Measurements from ENCODE around the gene FNDC5.
A peak's percentile ranks its signal among the peaks of the same experiment; 100 is the strongest.

FNDC5 gene

GRCh38 chr1:32903991-32904785 lies 33.5 kb upstream of the FNDC5 start:
- Histone ChIP-seq H3K27me3 (ENCODE audit: low read depth, low read length) (no peaks in the 10 kb centered on the region), H3K27ac (ENCODE audit: low read length) (peak overlapping the region; percentile 81), H3K9me3 (ENCODE audit: control insufficient read depth in 1 of 2, low read length in 2 of 2) (no peaks in the 10 kb centered on the region), H3K4me3 (ENCODE audit: low read depth in 1 of 2, low read length in 2 of 2) (no peak overlapping the region), H3K36me3 (ENCODE audit: control insufficient read depth in 1 of 2, insufficient read depth in 2 of 2, low read length in 2 of 2) (no peaks in the 10 kb centered on the region), H3K4me1 (ENCODE audit: control insufficient read depth in 1 of 2, insufficient read depth in 2 of 2, low read length in 2 of 2) (peaks cover 0 to 10% of the 10 kb centered on the region in 2 donors)

- peaks cover 0 to 10% of the 10 kb centered on the region in 2 donors for H3K4me1 ChIP-seq (ENCODE audit: control insufficient read depth in 1 of 2, insufficient read depth in 2 of 2, low read length in 2 of 2)
- H3K27ac ChIP-seq (ENCODE audit: low read length), result no peak overlapping the region
- H3K4me3 ChIP-seq (ENCODE audit: low read depth in 1 of 2, low read length in 2 of 2), result no peak overlapping the region
- H3K27me3 ChIP-seq (ENCODE audit: low read depth, low read length), result no peaks in the 10 kb centered on the region
- no peaks in the 10 kb centered on the region for H3K36me3 ChIP-seq (ENCODE audit: control insufficient read depth in 1 of 2, insufficient read depth in 2 of 2, low read length in 2 of 2)
- no peaks in the 10 kb centered on the region for H3K9me3 ChIP-seq (ENCODE audit: control insufficient read depth in 1 of 2, low read length in 2 of 2)
These were observed 31.8 kb upstream of the FNDC5 start for GRCh38 chr1:32902535-32902920.

- Histone ChIP-seq H3K27ac (ENCODE audit: low read length) (peak overlapping the region; percentile 75), H3K4me1 (ENCODE audit: control insufficient read depth in 1 of 2, insufficient read depth in 2 of 2, low read length in 2 of 2) (peaks cover 0 to 10% of the 10 kb centered on the region in 2 donors), H3K36me3 (ENCODE audit: control insufficient read depth in 1 of 2, insufficient read depth in 2 of 2, low read length in 2 of 2) (no peaks in the 10 kb centered on the region), H3K27me3 (ENCODE audit: low read depth, low read length) (no peaks in the 10 kb centered on the region), H3K4me3 (ENCODE audit: low read depth in 1 of 2, low read length in 2 of 2) (peak overlapping the region; percentile 62 to 65), H3K9me3 (ENCODE audit: control insufficient read depth in 1 of 2, low read length in 2 of 2) (no peaks in the 10 kb centered on the region)
These were observed 31.3 kb upstream of the FNDC5 start for GRCh38 chr1:32901823-32902534.

- H3K27me3 ChIP-seq (ENCODE audit: low read depth, low read length), result no peaks in the 10 kb centered on the region
- no peaks in the 10 kb centered on the region for H3K9me3 ChIP-seq (ENCODE audit: control insufficient read depth in 1 of 2, low read length in 2 of 2)
- H3K4me3 ChIP-seq (ENCODE audit: low read depth in 1 of 2, low read length in 2 of 2), result peak within 1 kb of the TSS; percentile 65 to 67
- H3K27ac ChIP-seq (ENCODE audit: low read length), result peak within 1 kb of the TSS; percentile 75
- H3K36me3 ChIP-seq (ENCODE audit: control insufficient read depth in 1 of 2, insufficient read depth in 2 of 2, low read length in 2 of 2), result no peaks in the 10 kb centered on the region
- H3K4me1 ChIP-seq (ENCODE audit: control insufficient read depth in 1 of 2, insufficient read depth in 2 of 2, low read length in 2 of 2), result peaks cover 0 to 10% of the 10 kb centered on the region in 2 donors
These were observed 30.5 kb upstream of the FNDC5 start, which contains the start of gene TMEM54 for GRCh38 chr1:32900956-32901822. Gene TMEM54, minus strand, starts transcription at chr1:32901389. Its CDS starts 151 bp downstream, at chr1:32901238.

- Histone ChIP-seq H3K27ac (ENCODE audit: low read length) (peak overlapping the region; percentile 16), H3K36me3 (ENCODE audit: control insufficient read depth in 1 of 2, insufficient read depth in 2 of 2, low read length in 2 of 2) (no peaks in the 10 kb centered on the region), H3K9me3 (ENCODE audit: control insufficient read depth in 1 of 2, low read length in 2 of 2) (no peaks in the 10 kb centered on the region), H3K4me3 (ENCODE audit: low read depth in 1 of 2, low read length in 2 of 2) (peak overlapping the region; percentile 53 to 67), H3K27me3 (ENCODE audit: low read depth, low read length) (no peaks in the 10 kb centered on the region), H3K4me1 (ENCODE audit: control insufficient read depth in 1 of 2, insufficient read depth in 2 of 2, low read length in 2 of 2) (peaks cover 0 to 10% of the 10 kb centered on the region in 2 donors)
These were observed 29.8 kb upstream of the FNDC5 start for GRCh38 chr1:32900371-32900955.

GRCh38 chr1:32899586-32900296 lies 29.0 kb upstream of the FNDC5 start:
- Histone ChIP-seq H3K36me3 (ENCODE audit: control insufficient read depth in 1 of 2, insufficient read depth in 2 of 2, low read length in 2 of 2) (no peaks in the 10 kb centered on the region), H3K4me1 (ENCODE audit: control insufficient read depth in 1 of 2, insufficient read depth in 2 of 2, low read length in 2 of 2) (peaks cover 0 to 10% of the 10 kb centered on the region in 2 donors), H3K27me3 (ENCODE audit: low read depth, low read length) (no peaks in the 10 kb centered on the region), H3K9me3 (ENCODE audit: control insufficient read depth in 1 of 2, low read length in 2 of 2) (no peaks in the 10 kb centered on the region), H3K27ac (ENCODE audit: low read length) (no peak overlapping the region), H3K4me3 (ENCODE audit: low read depth in 1 of 2, low read length in 2 of 2) (no peak overlapping the region)

GRCh38 chr1:32898958-32899357 lies 28.2 kb upstream of the FNDC5 start:
- Histone ChIP-seq H3K27ac (ENCODE audit: low read length) (no peak overlapping the region), H3K4me3 (ENCODE audit: low read depth in 1 of 2, low read length in 2 of 2) (no peak overlapping the region), H3K27me3 (ENCODE audit: low read depth, low read length) (no peaks in the 10 kb centered on the region), H3K4me1 (ENCODE audit: control insufficient read depth in 1 of 2, insufficient read depth in 2 of 2, low read length in 2 of 2) (peaks cover 0 to 11% of the 10 kb centered on the region in 2 donors), H3K36me3 (ENCODE audit: control insufficient read depth in 1 of 2, insufficient read depth in 2 of 2, low read length in 2 of 2) (no peaks in the 10 kb centered on the region), H3K9me3 (ENCODE audit: control insufficient read depth in 1 of 2, low read length in 2 of 2) (no peaks in the 10 kb centered on the region)

GRCh38 chr1:32898056-32898455 lies 27.3 kb upstream of the FNDC5 start:
- no peak overlapping the region for H3K4me3 ChIP-seq (ENCODE audit: low read depth in 1 of 2, low read length in 2 of 2)
- peaks cover 0 to 20% of the 10 kb centered on the region in 2 donors for H3K4me1 ChIP-seq (ENCODE audit: control insufficient read depth in 1 of 2, insufficient read depth in 2 of 2, low read length in 2 of 2)
- no peaks in the 10 kb centered on the region for H3K27me3 ChIP-seq (ENCODE audit: low read depth, low read length)
- H3K36me3 ChIP-seq (ENCODE audit: control insufficient read depth in 1 of 2, insufficient read depth in 2 of 2, low read length in 2 of 2), result no peaks in the 10 kb centered on the region
- H3K9me3 ChIP-seq (ENCODE audit: control insufficient read depth in 1 of 2, low read length in 2 of 2), result no peaks in the 10 kb centered on the region
- no peak overlapping the region for H3K27ac ChIP-seq (ENCODE audit: low read length)

- H3K4me3 ChIP-seq (ENCODE audit: low read depth in 1 of 2, low read length in 2 of 2), result no peak overlapping the region
- H3K27me3 ChIP-seq (ENCODE audit: low read depth, low read length), result no peaks in the 10 kb centered on the region
- H3K36me3 ChIP-seq (ENCODE audit: control insufficient read depth in 1 of 2, insufficient read depth in 2 of 2, low read length in 2 of 2), result no peaks in the 10 kb centered on the region
- peaks cover 0 to 27% of the 10 kb centered on the region in 2 donors for H3K4me1 ChIP-seq (ENCODE audit: control insufficient read depth in 1 of 2, insufficient read depth in 2 of 2, low read length in 2 of 2)
- no peak overlapping the region for H3K27ac ChIP-seq (ENCODE audit: low read length)
- no peaks in the 10 kb centered on the region for H3K9me3 ChIP-seq (ENCODE audit: control insufficient read depth in 1 of 2, low read length in 2 of 2)
These were observed 26.7 kb upstream of the FNDC5 start for GRCh38 chr1:32897082-32898049.

All from muscle layer of duodenum (tissue), 2 donors.